Esophagus muscularis mucosa (tissue), 4 donors: Measurements from ENCODE around the gene PSD4.

ENCODE experiments used
- EP300 ChIP-seq: sonication (generic); formaldehyde crosslinking; IDR thresholded peaks from one replicate; pipeline ENCODE4 v1.6.1; 2017; ENCODE audit warnings: antibody characterized with exemption
- POLR2A ChIP-seq: fragments of 450-650 bp; IDR thresholded peaks from one replicate; pipeline ENCODE4 v1.6.1; 2017; ENCODE audit warnings: antibody characterized with exemption, moderate library complexity, mild to moderate bottlenecking, low read depth
- POLR2AphosphoS5 ChIP-seq, 2 donors: sonication (generic); formaldehyde crosslinking; IDR thresholded peaks; one replicate each; pipeline ENCODE4 v1.6.1; 2017; ENCODE audit warnings: antibody characterized with exemption in 2 of 2
- TF ChIP-seq, protein P1 (sequence below), 3 experiments: fragments of 200-600 bp in 2 of 3; fragments of 450-650 bp in 1 of 3; sonication (generic) in 2 of 3; IDR thresholded peaks; one replicate each; pipeline ENCODE4 v1.5.1; 2017 to 2019; ENCODE audit warnings: antibody characterized with exemption in 3 of 3, mild to moderate bottlenecking in 2 of 3, moderate library complexity in 1 of 3

DNA sequence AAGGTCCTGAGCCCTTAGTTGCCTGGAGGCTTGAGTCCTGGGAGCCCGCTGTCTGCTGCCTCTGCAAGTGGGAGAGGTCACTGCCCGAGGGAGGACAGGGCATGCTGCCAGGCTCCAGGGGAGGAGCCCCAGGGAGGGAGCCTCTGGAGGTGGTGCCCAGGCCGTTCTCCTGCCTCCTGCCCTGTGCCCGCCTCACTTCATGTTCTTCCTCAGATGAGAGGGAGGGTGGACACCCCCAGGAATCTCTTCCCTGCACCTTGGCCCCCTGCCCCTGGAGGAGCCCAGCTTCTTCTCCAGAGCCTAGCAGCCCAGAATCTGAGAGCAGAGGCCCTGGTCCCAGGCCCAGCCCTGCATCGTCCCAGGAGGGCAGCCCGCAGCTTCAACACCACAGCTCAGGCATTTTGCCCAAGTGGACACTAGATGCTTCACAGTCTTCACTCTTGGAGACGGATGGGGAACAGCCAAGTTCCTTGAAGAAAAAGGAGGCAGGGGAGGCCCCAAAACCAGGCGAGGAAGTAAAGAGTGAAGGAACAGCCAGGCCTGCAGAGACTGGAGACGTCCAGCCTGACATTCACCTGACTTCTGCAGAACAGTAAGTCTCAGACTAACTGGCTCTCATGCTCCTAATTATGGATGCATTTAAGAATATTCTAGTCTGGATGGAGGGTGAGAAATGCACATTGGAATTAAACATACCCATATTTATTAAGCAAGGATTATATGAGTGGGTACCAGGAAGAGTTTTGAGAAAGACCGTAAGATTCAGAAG is 12.1 kb downstream of the PSD4 start:
- TF ChIP-seq, protein P1, sequence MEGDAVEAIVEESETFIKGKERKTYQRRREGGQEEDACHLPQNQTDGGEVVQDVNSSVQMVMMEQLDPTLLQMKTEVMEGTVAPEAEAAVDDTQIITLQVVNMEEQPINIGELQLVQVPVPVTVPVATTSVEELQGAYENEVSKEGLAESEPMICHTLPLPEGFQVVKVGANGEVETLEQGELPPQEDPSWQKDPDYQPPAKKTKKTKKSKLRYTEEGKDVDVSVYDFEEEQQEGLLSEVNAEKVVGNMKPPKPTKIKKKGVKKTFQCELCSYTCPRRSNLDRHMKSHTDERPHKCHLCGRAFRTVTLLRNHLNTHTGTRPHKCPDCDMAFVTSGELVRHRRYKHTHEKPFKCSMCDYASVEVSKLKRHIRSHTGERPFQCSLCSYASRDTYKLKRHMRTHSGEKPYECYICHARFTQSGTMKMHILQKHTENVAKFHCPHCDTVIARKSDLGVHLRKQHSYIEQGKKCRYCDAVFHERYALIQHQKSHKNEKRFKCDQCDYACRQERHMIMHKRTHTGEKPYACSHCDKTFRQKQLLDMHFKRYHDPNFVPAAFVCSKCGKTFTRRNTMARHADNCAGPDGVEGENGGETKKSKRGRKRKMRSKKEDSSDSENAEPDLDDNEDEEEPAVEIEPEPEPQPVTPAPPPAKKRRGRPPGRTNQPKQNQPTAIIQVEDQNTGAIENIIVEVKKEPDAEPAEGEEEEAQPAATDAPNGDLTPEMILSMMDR (IDR thresholded peaks at IDR 0.05): no peak
- TF ChIP-seq POLR2A (no peak), POLR2AphosphoS5 (IDR thresholded peaks at IDR 0.05) (no peak), EP300 (no peak)
